Activated T-cell treated with anti-CD3 and anti-CD28 coated beads, Interleukin-2, amount 50 U/mL, for 48 hours (primary cell): Measurements from ENCODE around the gene CYGB.
A peak's percentile ranks its signal among the peaks of the same experiment; 100 is the strongest.

Experiments used
- DNase-seq, 2 experiments: peaks; one replicate each; pipeline ENCODE4 v3.0.0-alpha.2; 2020

Gene CYGB

DNA sequence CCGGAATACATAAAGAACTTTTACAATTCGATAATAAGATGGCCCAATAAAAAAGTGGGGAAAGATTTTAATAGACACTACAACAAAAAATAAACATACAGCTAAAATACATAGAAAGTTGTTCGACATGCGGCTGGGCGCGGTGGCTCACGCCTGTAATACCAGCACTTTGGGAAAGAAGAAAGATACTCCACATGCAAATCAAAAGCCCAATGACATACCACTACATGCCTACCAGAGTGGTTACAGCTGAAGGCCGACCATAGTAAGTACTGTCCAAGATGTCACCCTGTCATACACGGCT lies 11.7 kb upstream of the CYGB start:
- no peak for DNase-seq

DNA sequence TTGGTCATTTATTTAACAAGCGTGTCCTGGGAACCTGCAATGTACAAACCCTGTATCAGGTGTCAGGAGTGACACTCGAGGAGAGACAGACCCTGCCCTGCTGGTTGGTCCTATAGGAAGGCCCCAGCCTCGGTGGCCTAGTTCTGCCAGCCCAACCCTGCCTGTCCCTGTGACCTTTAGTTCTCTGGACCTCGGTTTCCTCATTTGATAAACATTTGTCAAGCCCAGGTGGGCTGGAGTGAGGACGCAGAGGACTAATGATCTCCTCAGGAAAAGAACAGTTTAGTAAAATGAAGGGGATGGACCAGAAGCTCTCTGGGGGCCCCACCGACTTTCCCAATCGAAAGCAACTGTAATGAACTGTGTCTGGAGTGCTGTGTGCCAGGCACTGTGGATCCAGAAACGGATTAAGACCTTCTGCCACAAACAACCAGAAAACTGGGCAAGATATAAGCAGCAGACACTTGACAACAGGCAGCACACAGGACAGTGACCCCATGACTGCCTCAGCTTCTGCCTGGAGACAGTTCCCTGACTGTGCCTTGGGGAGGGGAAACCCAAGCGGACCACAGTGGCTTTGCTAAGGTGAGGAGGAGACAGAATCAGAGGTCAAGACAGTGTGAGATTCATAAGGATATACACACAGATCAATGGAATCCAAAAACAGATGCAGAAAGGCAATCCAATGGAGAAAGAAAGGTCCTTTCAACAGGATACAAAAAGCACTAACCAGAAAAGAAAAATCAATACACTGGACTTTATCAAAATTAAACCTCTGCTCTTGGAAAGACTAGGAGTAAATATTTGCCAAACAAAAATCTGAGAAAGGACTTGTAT lies 11.1 kb upstream of the CYGB start:
- DNase-seq: no peak

DNA sequence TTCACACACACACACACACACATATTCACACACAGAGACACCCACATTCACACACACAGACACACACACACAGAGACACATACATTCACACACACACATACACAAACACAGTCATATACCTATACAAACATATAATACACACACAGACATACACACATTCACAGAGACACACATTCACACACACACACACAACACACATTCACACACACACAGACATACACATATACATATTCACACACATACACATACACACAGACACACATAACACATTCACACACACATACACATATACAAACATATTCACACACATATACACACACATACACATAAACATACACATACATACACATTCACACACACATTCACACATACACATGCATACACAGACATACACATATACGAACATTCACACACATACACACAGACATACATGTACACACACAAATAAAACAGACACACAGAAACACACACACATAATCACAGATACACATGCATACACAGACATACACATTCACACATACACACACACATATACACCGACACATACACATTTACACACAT lies 10.2 kb upstream of the CYGB start:
- no peak for DNase-seq

DNA sequence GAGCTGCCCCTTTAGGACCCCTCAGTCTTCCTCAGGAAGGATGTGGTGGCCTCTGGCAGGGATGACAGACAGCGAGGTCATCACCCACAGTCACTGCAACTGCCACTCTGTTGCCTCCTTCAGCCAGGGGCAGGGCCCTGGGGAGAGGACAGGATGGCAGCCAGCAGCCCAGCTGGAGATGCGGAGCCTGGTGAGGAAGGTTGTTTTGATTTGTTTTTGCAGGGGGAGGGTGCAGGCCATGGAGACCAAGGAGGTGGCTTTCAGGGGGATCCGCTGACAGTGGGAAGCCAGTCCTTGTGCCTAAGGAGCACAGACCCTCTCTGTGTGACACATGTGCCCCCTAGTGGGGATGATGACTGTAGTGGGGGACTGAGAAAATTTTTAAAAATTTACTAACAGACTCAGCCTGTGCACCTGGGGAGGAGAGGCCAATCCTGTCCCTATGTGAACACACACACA lies 9.7 kb upstream of the CYGB start:
- DNase-seq: peak; percentile 63 to 70

DNA sequence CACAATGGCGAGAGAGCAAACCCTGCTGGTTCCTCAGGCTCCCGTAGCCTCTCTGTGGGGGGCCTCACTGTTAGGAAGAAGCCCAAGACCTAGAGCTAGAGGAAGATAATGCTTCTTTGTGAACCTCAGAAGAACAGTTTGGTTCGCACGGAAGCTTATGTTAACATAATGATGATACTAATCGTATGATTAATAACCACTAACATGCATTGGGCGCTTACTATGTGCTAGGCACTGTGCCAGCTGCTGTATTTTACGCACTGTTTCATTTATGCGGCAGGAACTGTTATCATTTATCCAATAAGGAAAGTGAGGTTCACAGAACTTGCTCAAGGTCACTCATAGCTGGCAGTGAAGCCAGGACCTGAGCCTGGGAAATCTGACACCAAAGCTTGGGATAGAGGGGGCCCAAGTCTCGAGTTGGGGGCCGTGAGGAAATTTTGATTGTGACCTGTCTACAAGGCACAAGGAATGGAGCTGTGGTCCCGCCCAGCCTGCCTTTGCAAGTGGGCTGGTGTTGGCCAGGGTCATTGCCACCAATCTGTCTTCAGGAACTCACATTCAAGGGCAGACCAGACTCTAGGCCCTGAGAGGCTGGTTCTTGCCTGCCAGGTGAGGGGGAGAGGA lies 9.2 kb upstream of the CYGB start:
- no peak for DNase-seq

DNA sequence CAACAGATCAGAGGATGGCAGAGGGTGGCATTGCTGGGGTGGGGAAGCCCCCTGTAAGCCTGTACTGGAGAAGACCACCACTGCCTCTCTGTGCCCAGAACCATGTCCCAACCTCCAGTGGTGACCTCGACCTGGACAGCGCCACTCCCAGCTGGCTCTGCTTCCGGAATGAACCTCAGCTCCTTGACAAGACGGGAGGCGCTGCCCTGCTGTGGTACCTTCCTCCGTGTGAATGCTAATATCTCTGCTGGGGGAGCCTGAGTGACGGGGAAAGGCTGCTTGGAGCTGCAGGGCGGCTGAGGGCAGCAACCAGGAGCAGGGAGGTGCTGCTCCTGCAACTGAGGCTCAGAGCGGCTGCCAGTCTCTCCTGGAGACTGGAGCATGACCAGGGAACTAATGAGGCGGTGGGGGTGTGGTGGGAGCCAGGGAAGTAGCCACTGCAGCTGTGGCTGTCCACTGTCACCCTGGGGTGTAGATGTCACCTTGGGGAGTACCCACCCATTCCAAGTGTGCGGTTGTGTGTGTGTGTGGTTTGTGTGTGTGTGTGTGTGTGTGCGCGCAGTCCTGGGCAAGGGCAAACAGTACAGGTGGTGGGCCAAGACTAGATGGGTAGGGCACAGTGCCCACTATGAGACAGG lies 8.5 kb upstream of the CYGB start:
- DNase-seq: no peak

DNA sequence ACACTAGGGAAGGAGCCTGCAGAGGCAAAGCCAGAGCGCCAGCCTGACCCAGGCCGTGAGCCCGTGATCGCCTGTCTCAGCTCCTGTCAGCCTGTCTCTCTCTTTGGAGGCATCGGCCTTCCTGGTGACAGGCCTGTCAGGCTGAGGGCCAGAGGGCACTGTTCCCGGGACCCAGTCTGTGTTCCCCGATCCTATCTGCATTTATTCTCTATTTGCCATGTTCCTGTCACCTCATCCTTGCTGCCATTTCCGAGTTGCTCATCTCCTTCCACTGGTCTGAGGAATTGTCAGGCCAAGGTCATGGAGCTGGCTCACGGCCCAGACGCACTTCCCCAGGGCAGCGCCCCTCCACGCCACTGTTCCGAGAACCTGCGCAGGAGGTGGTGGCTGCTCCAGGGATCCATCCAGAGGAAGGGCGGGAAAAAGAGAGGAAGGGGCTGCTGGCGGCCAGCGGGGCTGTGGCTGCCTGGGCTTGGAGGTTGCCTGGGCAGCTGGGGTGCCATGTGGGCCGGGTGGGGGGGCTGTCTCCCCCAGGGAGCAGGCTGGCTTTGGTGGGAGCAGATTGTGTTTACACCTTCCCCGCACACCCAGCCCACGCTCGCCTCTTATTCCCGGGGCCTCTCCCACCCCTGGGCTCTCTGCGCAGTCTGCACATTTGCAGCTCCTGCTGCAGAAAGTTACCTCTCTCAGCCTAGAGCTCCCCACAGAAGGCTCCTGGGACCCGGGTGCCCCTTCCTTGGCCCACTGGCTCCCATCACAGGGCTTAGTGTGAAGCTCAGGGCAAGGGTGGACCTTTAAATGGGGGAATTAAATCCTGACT lies 7.2 kb upstream of the CYGB start:
- no peak for DNase-seq

DNA sequence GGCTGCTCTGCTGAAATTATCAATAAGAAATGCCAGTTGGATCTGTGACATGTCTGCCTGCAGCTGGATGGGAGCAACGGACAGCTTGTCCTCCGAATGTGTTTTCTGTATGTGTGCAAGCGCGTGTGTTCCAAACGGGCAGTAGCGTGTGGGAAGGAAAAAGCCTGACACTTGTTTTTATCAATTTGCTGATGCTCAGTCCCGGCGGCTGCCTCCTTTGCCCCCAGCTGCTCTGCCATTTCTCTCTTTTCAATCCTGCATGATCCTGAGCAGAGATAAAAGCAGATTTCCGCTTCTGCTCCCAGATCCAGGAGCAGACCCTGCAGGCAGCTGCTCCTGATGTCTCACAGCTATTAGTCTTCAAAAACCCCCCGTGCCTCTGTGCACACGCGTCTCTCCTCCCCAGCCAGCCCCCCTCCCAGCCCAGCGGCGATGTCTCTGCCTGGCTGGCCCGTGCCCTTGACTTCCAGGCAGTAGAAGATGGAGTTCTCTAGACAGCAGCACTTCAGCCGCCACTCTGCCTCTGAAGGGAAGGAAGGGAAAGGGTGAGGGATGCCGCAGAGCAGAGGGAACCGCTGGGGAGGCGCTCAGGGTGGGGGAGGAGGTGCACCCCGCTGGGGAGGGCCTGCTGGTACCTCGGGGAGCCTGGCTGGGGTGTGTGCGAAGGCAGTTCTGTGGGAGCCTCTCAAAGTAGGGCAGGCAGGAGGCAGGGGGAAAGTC lies 6.5 kb upstream of the CYGB start:
- no peak for DNase-seq

DNA sequence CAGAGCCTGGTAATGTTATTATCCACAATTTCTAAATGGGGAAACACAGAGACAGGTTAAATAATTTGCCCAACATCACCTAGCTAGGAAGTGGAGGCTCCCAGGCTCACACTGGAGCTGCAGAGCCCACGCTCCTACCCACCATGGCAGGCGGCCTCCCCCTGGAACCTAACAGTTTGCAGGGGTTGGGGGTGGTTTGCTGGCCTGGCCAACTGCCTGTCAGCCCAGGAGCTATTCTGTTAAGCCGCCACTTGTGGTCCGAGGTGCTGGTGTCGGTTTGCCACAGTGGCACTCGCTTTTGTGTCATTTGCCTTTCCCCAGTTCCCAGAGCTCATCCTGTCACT lies 5.9 kb upstream of the CYGB start:
- no peak for DNase-seq

DNA sequence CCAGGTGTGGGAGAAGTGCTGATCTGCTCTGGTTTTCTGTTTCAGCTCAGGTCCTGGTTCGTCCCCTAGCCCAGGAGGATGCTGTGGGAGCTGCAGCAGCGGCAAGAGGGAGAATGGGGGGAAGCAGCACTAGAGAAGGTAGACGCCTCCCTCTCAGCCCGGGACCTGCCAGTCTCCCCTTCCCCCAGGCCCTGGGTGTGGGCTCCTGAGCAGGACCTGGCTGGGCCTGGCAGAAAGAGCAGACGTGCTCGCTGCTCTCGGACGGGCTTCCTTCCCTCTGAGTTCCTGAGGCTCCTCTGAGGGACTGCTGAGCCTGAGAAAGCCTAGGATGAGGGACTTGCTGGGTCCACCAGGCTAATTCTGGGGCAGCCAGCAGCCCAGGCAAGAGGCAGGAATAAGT lies 5.5 kb upstream of the CYGB start:
- no peak for DNase-seq

DNA sequence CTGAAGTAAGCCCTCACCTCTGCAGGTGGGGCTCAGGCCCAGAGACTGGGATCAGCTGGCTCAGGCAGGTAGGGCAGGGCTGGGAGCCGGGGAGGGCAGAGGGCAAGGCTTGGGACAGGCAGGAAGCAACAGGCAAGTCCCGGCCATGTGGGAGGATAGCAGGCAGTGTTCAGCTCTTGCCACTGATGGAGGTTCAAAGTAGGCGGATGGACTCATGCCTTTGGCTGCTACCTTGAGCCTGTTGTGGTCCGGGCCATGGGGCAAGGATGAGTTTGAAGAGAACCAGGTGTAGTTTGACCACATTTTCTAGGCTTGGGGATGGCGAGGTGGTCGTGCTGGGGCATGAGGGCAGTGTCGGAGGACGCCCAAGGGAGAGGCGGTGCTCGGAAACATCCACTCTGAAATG lies 5.1 kb upstream of the CYGB start:
- DNase-seq: no peak

DNA sequence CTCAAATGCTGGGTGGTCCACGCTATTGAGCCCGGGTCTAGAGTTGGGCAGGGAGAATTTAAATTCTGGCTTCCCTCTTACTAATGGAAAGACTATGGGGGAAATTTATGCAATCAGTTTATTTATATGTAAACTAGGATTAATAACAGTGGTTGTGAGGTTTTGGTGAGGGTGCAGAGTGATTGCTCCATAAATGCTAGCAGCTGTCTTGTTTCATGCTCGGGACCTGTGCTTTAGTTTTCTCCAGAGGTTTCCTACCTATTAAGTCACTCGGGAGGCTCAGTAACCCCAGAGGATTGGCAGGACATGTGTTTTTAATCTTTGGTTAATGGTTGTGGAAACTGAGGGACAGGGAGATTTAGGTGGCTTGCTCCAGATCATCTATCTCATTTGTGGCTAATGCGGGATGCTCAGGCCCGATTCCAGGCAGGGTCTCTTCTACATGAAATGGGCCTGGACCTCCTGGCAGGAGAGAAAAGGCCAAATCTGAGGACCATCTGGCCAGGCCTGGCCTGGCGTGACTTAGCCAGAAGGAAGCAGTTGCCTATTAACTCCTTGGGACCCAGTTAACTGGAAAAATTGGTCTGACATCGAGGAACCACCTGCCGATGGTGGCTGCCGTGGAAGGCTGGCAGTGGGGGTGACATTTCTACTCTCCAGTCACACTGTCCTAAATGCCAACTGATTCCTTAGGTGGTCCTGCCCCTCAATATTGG lies 4.4 kb upstream of the CYGB start:
- no peak for DNase-seq

DNA sequence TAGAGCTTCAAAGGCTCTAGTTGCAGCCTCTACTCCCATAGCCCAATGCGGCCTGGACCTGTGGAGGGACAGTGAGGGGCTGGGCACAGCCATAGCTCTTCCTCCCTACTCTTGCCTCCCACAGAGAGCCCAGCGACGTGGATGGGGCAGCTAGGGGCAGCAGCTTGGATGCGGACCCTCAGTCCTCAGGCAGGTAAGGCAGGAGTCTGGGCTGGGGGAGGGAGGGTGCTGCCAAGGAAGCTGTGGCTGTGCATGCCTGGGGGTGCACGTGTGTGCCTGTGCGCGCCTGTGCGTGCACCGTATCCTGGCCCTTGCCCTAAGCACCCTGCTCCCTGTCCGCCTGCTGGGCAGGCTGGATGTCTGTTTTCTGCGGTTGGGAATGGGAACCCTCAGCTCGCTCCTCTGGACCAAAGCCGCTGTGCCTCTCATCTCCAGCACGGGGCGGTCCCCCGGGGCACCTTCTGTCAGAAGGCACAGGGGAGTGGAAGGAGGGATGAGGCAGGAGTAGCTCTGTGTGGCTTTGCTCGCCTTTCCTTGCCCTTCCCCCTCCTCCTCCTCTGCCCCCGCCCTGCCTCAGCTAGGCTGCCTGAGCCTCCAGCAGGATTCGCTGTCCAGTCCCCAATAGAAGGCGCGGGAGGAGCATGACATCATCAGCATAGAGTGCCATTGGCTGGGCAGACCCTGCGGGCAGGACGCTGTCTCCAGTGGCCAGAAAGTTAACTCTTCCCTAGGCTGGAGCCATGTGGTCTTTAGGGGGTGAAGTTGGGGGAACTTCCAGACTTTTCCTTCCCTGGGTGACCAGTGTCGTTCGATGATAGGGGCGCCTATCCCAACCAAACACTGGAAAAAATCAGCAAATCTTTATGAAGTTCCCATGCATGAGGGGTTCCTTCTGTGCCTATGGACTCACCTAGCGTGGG lies 3.1 kb upstream of the CYGB start:
- DNase-seq: peak in 1 of 2 experiments; percentile 50

DNA sequence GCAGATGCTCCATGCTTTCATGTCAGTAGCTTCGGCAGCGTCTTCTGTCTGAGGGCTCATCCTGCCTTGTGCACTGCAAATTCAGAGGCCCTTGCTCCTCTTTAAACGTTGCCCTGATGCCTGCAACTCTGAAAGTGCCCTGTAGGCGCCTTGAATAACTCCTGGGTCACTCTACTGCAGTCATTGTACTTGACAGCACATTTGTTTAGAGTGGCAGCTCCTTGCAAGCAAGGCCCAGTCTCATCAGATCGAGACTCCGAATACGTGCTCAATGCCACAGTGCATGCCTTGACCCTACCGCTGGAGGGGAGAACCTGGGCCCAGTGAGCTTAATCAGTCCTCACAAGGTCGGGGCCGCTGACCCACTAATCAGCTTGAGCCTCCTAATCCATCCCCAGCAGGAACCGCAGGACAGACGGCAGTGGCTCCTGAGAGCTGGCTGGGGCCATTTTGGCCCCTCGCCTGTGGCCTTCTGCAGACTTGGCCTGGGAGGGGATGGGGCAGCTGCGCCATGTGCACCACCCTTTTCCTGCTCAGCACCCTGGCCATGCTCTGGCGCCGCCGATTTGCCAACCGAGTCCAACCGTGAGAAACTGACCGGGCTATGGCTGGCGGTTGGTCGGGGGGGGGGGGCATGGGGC lies 2.2 kb upstream of the CYGB start, which contains the start of gene PRCD:
Gene PRCD, plus strand, starts transcription at position 414 of the 641 bp plus-strand sequence. Its CDS starts 98 bp downstream, at position 512.
- DNase-seq: no peak

DNA sequence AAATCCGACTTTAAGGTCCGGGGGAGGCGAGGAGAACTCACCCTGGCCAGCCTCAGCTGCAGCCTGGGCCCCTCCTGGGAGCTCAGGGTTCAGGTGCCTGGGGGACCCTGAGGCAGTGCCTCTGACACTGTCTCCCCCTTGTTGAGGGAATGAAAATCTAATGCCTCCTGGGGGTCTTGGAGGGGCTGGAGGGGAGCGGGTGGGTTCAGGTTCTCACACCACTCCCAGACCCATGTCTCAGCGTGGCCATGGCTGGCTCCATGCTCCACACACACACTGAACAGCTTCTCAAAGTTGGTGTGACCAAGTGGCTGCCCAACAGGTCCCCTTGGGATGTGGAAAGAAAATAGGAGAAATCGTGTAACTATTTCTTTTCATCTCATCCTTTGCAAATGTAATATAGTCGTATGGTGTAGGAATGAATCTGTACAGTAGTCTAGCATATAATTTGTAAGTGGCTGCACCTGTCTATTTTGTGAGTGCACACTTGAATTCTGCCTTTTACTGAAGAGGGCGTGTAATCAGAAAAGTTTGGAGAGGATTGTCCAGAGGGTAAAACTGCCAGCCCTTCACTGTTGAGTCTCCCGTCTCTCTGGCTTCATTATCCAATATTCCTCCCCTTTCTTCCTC lies 1.5 kb upstream of the CYGB start:
- DNase-seq: no peak

DNA sequence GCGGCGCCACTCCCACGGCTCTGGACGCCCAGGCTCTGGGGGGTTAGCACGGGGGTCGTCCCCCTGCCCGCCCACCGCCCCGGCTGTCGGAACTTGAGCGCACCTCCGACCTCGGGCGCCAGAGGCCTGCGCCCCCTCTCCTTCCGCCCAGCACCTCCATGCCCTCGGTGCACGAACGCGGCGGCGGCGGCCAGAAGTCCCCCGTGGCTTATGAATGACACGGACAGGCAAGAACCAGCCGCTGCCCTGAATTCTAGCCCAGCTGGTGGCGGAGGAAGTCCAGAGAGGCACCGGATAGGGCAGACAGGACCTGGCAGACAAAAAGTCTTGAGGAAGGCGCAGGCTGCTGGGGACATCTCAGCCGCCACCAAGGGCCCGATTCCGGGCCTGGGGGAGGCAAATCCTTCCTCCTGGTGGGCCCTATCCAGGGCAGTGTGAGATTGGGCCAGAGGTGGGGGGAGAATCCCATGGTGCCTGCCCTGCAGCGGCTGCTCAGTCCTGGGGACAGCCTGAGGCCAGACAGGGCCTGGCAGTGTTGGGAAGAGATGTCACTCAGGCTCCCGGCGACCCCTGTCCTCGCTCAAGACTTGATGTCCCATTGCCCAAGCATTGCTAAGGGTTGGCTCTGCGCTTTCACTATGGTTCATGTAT lies 897 bp upstream of the CYGB start:
- DNase-seq: no peak

DNA sequence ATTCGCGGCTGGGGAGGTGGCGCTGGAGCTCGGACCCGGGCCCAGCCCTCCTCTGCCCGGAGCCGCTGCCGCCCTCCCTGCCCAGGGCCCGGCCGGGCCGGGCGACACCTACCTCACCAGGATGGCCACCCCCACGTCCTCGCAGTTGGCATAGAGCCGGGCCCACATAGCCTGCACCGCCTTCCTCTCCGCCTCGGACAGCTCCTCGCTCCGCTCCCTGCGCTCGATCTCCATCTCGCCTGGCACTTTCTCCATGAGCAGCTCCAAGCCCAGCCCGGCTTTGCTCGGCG lies 276 bp downstream of the CYGB start:
- DNase-seq: no peak

DNA sequence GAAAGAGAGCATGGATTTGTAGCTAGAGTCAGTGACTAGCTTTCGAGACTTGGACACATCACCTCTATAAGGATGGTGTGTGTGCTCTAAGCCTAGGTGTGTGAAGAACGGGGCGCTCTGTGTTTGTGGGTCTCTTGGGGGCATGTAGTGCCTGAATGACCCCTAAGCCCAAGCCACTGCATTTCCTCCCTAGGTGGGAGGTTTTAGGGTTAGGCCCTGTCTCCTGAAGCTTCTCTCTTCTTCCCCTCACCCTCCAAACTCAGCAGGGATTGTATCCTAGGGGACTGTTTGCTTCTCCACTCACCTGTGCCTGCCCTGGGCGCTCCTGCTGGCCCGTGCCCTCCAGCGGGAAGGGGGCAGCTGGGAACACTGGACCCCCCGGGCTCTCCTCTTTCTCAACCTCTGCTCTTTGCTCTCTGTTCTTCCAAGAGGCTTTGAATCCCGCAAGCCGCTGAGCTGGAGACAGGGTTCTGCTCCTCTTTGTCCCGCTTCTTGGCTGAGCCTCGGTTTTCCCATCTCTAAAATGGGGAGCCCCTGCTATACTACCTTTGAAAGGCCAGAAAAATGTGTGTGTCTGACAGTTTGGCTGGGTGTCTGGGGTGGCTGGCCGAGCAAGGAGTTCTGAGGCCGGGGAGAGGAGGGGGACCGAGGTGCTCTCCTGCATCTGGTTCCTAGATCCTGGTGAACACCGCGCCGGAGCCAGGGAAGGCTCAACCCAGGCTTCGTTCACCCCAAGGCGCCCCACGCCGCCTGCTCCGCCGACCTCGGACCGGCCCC lies 810 bp downstream of the CYGB start:
- DNase-seq: no peak
